Head of caudate nucleus (tissue), 42 donors: Measurements from ENCODE around the gene C17orf67.
A peak's percentile ranks its signal among the peaks of the same experiment; 100 is the strongest.

Source experiments
- DNase-seq, 42 donors: peaks; one replicate each; pipeline versions ENCODE4 v3.0.0 to v3.0.0-alpha.2; 2020 to 2021; ENCODE audit warnings: mixed read lengths in 7 of 42
- intact Hi-C: fragments of 100-400 bp; cut with DNase I; formaldehyde crosslinking; loops from one replicate; pipeline ENCODE4 v1.15.0; 2022

C17orf67 gene

DNA sequence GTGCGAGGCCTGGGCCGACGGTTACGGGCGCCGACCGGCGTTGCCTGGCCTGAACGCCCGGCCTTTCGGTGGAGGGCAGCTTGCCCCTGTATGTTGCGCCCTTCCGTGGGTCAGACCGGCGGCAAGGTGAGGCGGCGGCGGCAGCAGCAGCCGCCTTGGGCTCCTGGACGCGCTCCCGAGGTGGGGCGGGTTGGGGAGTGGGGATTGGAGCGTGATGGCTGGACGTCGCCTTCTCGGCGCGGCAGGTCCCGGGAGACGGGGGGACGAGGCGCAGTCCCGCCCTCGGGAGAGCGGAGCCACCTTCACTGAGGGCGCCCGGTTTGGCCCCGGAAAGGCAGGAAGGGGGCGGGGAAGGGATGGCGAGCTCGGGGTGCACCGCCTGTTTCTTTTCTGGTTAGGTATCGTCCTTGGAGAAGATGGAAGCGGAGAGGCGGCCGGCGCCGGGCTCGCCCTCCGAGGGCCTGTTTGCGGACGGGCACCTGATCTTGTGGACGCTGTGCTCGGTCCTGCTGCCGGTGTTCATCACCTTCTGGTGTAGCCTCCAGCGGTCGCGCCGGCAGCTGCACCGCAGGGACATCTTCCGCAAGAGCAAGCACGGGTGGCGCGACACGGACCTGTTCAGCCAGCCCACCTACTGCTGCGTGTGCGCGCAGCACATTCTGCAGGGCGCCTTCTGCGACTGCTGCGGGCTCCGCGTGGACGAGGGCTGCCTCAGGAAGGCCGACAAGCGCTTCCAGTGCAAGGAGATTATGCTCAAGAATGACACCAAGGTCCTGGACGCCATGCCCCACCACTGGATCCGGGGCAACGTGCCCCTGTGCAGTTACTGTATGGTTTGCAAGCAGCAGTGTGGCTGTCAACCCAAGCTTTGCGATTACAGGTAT lies 902 bp upstream of the C17orf67 start:
- peak in 41 of 42 donors; percentile 22 to 77 (median 50) for DNase-seq
- intact Hi-C loops: loop anchor here (5.0 to 10.0 kb wide), 2 partner anchors 78 to 130 kb away; partner anchors contain the start of genes COIL and TRIM25

DNA sequence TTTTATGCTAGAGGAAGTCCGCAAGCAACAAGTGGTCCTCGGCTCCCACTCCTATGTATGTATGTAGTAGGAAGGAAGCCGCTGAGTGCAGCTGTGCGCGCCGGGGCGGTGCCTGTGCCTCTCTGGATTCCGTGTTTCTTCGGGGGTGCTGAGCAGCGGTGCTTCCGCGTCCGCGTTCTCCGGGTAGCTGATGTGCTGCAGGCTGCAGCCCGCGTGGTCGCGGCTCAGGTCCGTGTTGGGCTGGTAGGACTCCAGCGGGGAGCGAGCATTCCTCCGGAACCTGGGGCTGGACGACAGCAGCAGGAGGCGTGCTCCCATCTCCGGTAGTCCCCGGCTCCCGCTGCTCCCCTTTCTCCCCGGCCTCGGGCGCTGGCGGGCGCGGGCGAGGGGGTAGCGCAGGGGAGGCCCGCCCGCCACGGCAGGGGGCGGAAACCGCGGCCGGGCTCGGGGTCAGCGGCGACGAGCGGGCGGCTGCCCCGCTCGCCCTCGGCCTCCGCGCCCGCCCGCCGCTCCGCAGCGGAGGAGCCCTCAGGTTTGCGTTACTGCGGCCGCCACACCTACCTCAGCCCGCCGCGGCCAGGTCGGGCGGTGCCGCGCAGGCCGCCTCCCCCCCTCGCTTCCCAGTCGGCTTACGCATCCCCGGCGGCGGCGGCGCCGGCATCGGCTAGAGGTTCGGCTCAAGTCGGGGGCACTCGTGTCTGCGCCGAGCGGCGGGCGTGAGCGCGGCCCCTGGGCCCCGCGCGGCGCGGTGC lies 487 bp downstream of the C17orf67 start:
- intact Hi-C loops: loop anchor here (5.0 to 10.0 kb wide), 2 partner anchors 79 to 132 kb away; partner anchors contain the start of genes COIL and TRIM25
- DNase-seq: peak; percentile 38 to 87 (median 70)

- intact Hi-C loops: loop anchor here (5.0 to 10.0 kb wide), 2 partner anchors 80 to 132 kb away; partner anchors contain the start of genes COIL and TRIM25
- no peak for DNase-seq
Measured at GRCh38 chr17:56832446-56832845, 1.3 kb downstream of the C17orf67 start.

- no peak for DNase-seq
- intact Hi-C loops: loop anchor here (5.0 to 10.0 kb wide), 2 partner anchors 81 to 133 kb away; partner anchors contain the start of genes COIL and TRIM25
Measured at GRCh38 chr17:56831369-56832095, 2.2 kb downstream of the C17orf67 start.

DNA sequence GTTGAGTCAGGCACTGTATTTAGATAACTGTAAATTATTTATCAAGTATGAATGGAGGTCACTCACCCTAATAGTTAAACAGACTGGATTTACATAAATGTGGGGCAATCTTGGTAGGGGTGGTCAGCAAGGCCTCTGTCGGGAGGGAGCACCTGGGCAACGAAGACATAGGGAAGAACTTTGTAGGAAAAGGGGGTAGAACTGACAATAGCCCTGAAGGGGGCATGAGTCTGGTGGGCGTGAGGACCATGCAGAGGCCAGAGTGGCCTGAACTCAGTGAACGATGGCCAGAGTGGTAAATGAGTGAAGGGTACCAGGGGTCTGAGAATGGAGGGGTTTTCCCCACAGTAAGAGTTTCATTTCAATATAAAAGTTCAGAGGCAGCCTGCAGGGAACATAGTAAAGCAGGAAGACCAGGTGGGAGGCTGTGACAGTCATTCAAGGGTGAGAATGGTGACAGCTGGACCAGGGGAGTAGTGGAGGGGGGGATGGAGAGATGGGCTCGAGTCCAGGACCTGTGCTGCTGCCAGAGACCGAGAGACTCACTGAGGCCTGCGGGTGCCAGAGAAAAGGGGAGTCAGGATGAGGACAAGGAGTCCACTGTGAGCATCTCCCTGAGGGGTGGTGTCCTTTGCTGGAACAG lies 2.9 kb downstream of the C17orf67 start:
- intact Hi-C loops: loop anchor here (5.0 to 10.0 kb wide), 2 partner anchors 81 to 134 kb away; partner anchors contain the start of genes COIL and TRIM25
- no peak for DNase-seq

GRCh38 chr17:56826611-56827414 lies 6.9 kb downstream of the C17orf67 start:
- DNase-seq: no peak
- intact Hi-C loops: no loop called here

- intact Hi-C loops: no loop called here
- DNase-seq: no peak
Measured at GRCh38 chr17:56824503-56824902, 9.2 kb downstream of the C17orf67 start.

GRCh38 chr17:56823848-56824247 lies 9.9 kb downstream of the C17orf67 start:
- intact Hi-C loops: no loop called here
- no peak for DNase-seq

DNA sequence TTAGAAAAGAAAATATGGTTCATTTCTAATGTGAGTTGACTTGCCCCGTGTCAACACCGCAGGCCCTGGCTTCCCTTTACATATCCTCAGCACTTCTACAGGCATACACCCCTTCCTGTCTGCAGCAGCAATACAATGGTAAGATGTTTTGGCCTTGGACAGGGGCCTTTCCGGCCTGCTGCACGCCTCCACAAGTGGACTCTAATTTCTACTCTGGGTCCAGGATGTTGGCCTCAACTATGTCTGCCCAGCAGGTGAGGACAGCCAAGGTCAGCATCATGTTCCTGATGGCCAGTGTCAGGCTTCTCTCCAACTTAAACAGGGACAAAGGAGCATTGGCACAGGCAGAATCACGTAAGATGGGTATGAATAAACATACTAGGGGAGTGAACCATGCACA lies 11.0 kb downstream of the C17orf67 start:
- intact Hi-C loops: no loop called here
- no peak for DNase-seq

GRCh38 chr17:56821847-56822534 lies 11.7 kb downstream of the C17orf67 start:
- no peak for DNase-seq
- intact Hi-C loops: no loop called here

DNA sequence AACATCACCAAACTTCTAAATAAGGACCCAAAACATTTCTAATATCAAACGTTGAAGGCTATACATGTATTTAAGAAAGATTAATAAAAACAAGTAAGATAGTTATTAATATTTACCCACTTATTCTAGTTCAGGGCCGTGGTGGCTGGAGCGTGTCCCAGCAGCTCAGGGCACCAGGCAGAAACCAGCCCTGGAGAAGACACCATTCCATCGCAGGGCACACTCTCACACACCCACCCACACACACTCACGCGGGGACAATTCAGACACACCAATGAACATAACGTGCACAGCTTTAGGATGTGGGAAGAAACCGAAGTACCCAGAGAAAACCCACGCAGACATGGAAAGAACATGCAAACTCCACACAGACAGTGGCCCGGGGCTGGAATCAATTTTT lies 13.5 kb downstream of the C17orf67 start:
- peak in 1 of 42 donors; percentile 31 for DNase-seq
- intact Hi-C loops: no loop called here

GRCh38 chr17:56819431-56820145 lies 14.1 kb downstream of the C17orf67 start:
- peak; percentile 14 to 89 (median 68) for DNase-seq
- intact Hi-C loops: no loop called here

- intact Hi-C loops: no loop called here
- DNase-seq: no peak
Measured at GRCh38 chr17:56819030-56819429, 14.7 kb downstream of the C17orf67 start.

DNA sequence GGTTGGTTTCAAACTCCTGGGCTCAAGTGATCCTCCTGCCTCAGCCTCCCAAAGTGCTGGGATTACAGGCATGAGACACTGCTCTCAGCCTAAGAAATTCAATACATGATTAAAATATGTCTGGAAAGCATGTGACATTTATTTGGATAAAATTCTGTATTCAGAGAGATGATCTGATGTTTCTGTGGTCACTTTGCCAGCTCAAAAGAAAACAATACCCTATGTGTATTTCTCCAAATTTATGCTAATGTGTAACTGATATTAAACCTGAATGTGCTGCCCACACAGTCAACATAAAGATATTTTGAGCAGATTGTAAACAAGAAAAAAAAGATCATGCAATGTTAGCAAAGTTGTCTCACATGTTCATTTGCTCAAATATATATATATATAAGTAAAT lies 16.7 kb downstream of the C17orf67 start:
- no peak for DNase-seq
- intact Hi-C loops: no loop called here

GRCh38 chr17:56815711-56816110 lies 18.0 kb downstream of the C17orf67 start:
- DNase-seq: no peak

GRCh38 chr17:56812901-56813388 lies 20.8 kb downstream of the C17orf67 start:
- no peak for DNase-seq

More at GRCh38 chr17:56815711-56816110, 18.0 kb downstream of the C17orf67 start:
- intact Hi-C loops: no loop called here

More at GRCh38 chr17:56812901-56813388, 20.8 kb downstream of the C17orf67 start:
- intact Hi-C loops: no loop called here
